HepG2 (cell line): Measurements from ENCODE around the gene PRDX6. TPM values are rescaled to one million over a fixed set of nuclear protein-coding genes. Genes with fewer than 3 reads are reported as not detected.

ENCODE experiments used
- ATAC-seq: fragments of 200-7000 bp; cut with Tn5 transposase; 3 replicates; pipeline ENCODE4 v1.9.1; 2020; ENCODE audit warnings: mild to moderate bottlenecking, moderate library complexity
- BruUV-seq: library from RNA; stranded (reverse); fragments of 400-500 nt; replicated peaks from 2 replicates; lab custom pipeline; 2021; lab: Mats Ljungman, UMichigan
- CTCF ChIA-PET: fragments of 300-600 bp; formaldehyde crosslinking; extraction: SDS; loops from one replicate; lab custom pipeline; 2021; ENCODE audit warnings: low total read pairs, inconsistent platforms, low intra/inter-chr PET ratio; lab: Yijun Ruan, JAX
- POLR2A ChIA-PET: fragments of 350-600 bp; sonication (Branson Sonifier 250); formaldehyde crosslinking; loops from one replicate; lab custom pipeline; 2020; ENCODE audit warnings: antibody characterized with exemption, inconsistent platforms; lab: Yijun Ruan, JAX
- DNase-seq: peaks from one replicate; pipeline ENCODE4 v3.0.0-alpha.2; 2015; ENCODE audit warnings: low spot score
- FAIRE-seq: peaks from 3 replicates; lab custom pipeline; 2011; peaks lifted over from hg19 to GRCh38; lab: Jason Lieb, UNC
- H2AFZ ChIP-seq: one replicate; pipeline ENCODE4 v1.6.1; 2011; ENCODE audit warnings: low read length, inconsistent platforms
- H3K27ac ChIP-seq: fragments of 300-600 bp; 3 replicates; pipeline ENCODE4 v1.8.0; 2011; ENCODE audit warnings: mixed run types, mild to moderate bottlenecking, mixed read lengths, low read length, inconsistent platforms; ENCODE audit not compliant: insufficient read depth; ENCODE audit errors: extremely low read length
- H3K27me3 ChIP-seq, 2 experiments: fragments of 200-600 bp in 1 of 2; 2 replicates in 1 of 2; 3 replicates in 1 of 2; pipeline versions ENCODE4 v1.6.0 to v1.8.0; 2011; ENCODE audit warnings: low read length in 2 of 2, mild to moderate bottlenecking in 2 of 2, moderate library complexity in 2 of 2, inconsistent platforms in 1 of 2; ENCODE audit not compliant: insufficient read depth in 2 of 2, control insufficient read depth in 1 of 2
- H3K36me3 ChIP-seq, 2 experiments: fragments of 200-600 bp in 1 of 2; replicated peaks in 1 of 2; 2 replicates in 1 of 2; 3 replicates in 1 of 2; pipeline versions ENCODE4 v1.5.1 to v1.8.0; 2011; ENCODE audit warnings: low read length in 2 of 2, inconsistent platforms in 1 of 2; ENCODE audit not compliant: insufficient read depth in 2 of 2, control insufficient read depth in 1 of 2
- H3K4me1 ChIP-seq: 2 replicates; pipeline ENCODE4 v1.5.1; 2012; ENCODE audit warnings: low read length, inconsistent platforms; ENCODE audit not compliant: insufficient read depth
- H3K4me2 ChIP-seq: 2 replicates; pipeline ENCODE4 v1.6.0; 2011; ENCODE audit warnings: low read depth, low read length, inconsistent platforms
- H3K4me3 ChIP-seq, 3 experiments: fragments of 200-600 bp in 1 of 3; sonication (generic), shearing (Covaris generic) in 1 of 3; replicated peaks in 1 of 3; 2 replicates each; pipeline ENCODE4 v1.5.1; 2011 to 2016; ENCODE audit warnings: low read length in 3 of 3, inconsistent platforms in 2 of 3, low read depth in 2 of 3, mild to moderate bottlenecking in 2 of 3, control low read depth in 1 of 3, mixed read lengths in 1 of 3; ENCODE audit not compliant: insufficient read depth in 1 of 3
- H3K79me2 ChIP-seq: one replicate; pipeline ENCODE4 v1.6.1; 2011; ENCODE audit warnings: low read length, inconsistent platforms; ENCODE audit not compliant: insufficient read depth
- H3K9ac ChIP-seq: 2 replicates; pipeline ENCODE4 v1.6.0; 2011; ENCODE audit warnings: mild to moderate bottlenecking, low read depth, low read length, inconsistent platforms; ENCODE audit not compliant: insufficient read depth
- H3K9me3 ChIP-seq: 2 replicates; pipeline ENCODE4 v1.5.1; 2012; ENCODE audit warnings: mild to moderate bottlenecking, low read length
- H4K20me1 ChIP-seq: 2 replicates; pipeline ENCODE4 v1.6.0; 2011; ENCODE audit warnings: inconsistent platforms, mild to moderate bottlenecking, low read length, moderate library complexity; ENCODE audit not compliant: insufficient read depth
- FOXA3 ChIP-seq: IDR thresholded peaks from 2 replicates; pipeline ENCODE4 v1.6.1; 2016; ENCODE audit warnings: missing genetic modification reagents, missing compliant biosample characterization
- HMG20A ChIP-seq: IDR thresholded peaks from 2 replicates; pipeline ENCODE4 v1.6.1; 2016; ENCODE audit warnings: borderline replicate concordance
- HNF4A ChIP-seq: sonication (generic); formaldehyde crosslinking; IDR thresholded peaks from 2 replicates; pipeline ENCODE4 v1.4.0; 2020; ENCODE audit warnings: missing genetic modification reagents
- RARA ChIP-seq: IDR thresholded peaks from 2 replicates; pipeline ENCODE4 v1.6.1; 2016; ENCODE audit warnings: missing genetic modification reagents, missing compliant biosample characterization
- ZFP90 ChIP-seq: sonication (generic); formaldehyde crosslinking; IDR thresholded peaks from 2 replicates; pipeline ENCODE4 v1.8.0; 2022; ENCODE audit warnings: missing genetic modification reagents, mild to moderate bottlenecking, inconsistent platforms, borderline replicate concordance
- WGBS: methylation state at CpG from one replicate; pipeline ENCODE4 v1.1.6; 2017; ENCODE audit warnings: low lambda C conversion rate; 5-methylcytosine and 5-hydroxymethylcytosine counted together
- in situ Hi-C: cut with HindIII; loops from 2 replicates; pipeline ENCODE4 v1.10.0; 2017; ENCODE audit warnings: low pct_unique_long_range_greater_than_20kb; ENCODE audit not compliant: extremely low pct_ligation_motif_present
- intact Hi-C: fragments of 100-400 bp; cut with micrococcal nuclease; formaldehyde crosslinking; loops from one replicate; pipeline ENCODE4 v1.10.0; 2022; ENCODE audit not compliant: unreplicated experiment
- polyA plus RNA-seq, 8 experiments: library from polyadenylated mRNA; depleted of rRNA in 3 of 8; stranded (reverse) in 7 of 8; unstranded in 1 of 8; fragments of >200 nt; fragmentation: Illumina TruSeq in 4 of 8; extraction: Trizol in 4 of 8; gene quantifications; 2 replicates each; pipeline versions ENCODE4 v1.2.1 to v1.2.3, GENCODE V29; 2011 to 2016; ENCODE audit warnings: low read depth in 4 of 8, missing spikeins in 1 of 8, mixed read lengths in 1 of 8; ENCODE audit not compliant: insufficient read depth in 1 of 8
- total RNA-seq, 5 experiments: library from RNA; depleted of rRNA; stranded (reverse); fragments of >200 nt; fragmentation: Illumina TruSeq; extraction: Trizol; gene quantifications; 2 replicates each; pipeline ENCODE4 v1.2.3, GENCODE V29; 2016; ENCODE audit warnings: low read depth in 1 of 5
- TF ChIP-seq, protein P1 (sequence below): IDR thresholded peaks from 2 replicates; pipeline ENCODE4 v1.6.1; 2016
- TF ChIP-seq, protein P2 (sequence below): sonication (generic); IDR thresholded peaks from 2 replicates; pipeline ENCODE4 v1.6.1; 2016; ENCODE audit warnings: low read depth, borderline replicate concordance
- TF ChIP-seq, protein P3 (sequence below): sonication (generic); formaldehyde crosslinking; IDR thresholded peaks from 2 replicates; pipeline ENCODE4 v1.4.0; 2020; ENCODE audit warnings: low read depth, missing genetic modification reagents
- TF ChIP-seq, protein P4 (sequence below): IDR thresholded peaks from 2 replicates; pipeline ENCODE4 v1.4.0; 2020; ENCODE audit warnings: mild to moderate bottlenecking, missing genetic modification reagents

Gene PRDX6
- total and polyA plus RNA-seq, 2 of the 13 experiments (the other 11 are each of a cell fraction or from before 2014, with no cell fraction given) = 224 to 309 TPM

DNA sequence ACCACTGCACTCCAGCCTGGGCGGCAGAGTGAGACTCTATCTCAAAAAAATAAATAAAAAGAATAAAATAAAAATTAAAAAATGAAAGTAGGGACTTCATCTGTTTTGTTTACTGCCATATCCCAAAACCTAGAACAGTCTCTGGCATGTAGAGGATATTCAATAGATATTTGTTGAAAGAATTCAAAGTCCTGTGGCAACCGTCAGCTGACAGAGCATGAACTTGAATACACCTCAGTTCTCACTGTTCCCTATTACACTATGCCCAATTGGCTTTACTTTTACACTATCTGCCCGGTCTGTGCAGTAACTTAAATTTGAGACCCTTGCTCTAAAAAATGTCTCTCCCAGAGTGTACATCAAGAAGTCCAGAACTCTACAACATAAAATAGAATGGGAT lies 46.2 kb downstream of the PRDX6 start:
- no TSS peak for BruUV-seq
- FAIRE-seq (no peak), DNase-seq (peak; percentile 39)

More for the DNA sequence above, 46.2 kb downstream of the PRDX6 start:
- peak; percentile 64 for ATAC-seq
- Histone ChIP-seq H3K4me2 (peak overlapping the region; percentile 31), H3K27ac (no peak overlapping the region), H3K79me2 (no peaks in the 10 kb centered on the region), H3K4me1 (peaks cover 9% of the 10 kb centered on the region), H3K9ac (no peak overlapping the region), H2AFZ (no peak overlapping the region), H3K9me3 (no peaks in the 10 kb centered on the region), H3K36me3 (no peaks in the 10 kb centered on the region), H3K27me3 (no peaks in the 10 kb centered on the region), H3K4me3 (no peak overlapping the region), H4K20me1 (no peaks in the 10 kb centered on the region)
- CTCF ChIA-PET = no interaction called here
- intact Hi-C loops (no loop called here), in situ Hi-C loops (no loop called here)
- TF ChIP-seq, protein P1, sequence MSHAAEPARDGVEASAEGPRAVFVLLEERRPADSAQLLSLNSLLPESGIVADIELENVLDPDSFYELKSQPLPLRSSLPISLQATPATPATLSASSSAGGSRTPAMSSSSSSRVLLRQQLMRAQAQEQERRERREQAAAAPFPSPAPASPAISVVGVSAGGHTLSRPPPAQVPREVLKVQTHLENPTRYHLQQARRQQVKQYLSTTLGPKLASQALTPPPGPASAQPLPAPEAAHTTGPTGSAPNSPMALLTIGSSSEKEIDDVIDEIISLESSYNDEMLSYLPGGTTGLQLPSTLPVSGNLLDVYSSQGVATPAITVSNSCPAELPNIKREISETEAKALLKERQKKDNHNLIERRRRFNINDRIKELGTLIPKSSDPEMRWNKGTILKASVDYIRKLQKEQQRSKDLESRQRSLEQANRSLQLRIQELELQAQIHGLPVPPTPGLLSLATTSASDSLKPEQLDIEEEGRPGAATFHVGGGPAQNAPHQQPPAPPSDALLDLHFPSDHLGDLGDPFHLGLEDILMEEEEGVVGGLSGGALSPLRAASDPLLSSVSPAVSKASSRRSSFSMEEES = 0 out of 2 replicates have a peak, but pooled peaks have one; percentile 54
- TF ChIP-seq FOXA3 = 0 out of 2 replicates have a peak, but pooled peaks have one; percentile 7
- TF ChIP-seq HMG20A (CRISPR knock-in tag) = 0 out of 2 replicates have a peak, but pooled peaks have one; percentile 12
- peak; percentile 15; the same call in 1 of the 2 replicates for TF ChIP-seq RARA (CRISPR knock-in tag)
- peak; percentile 69 for TF ChIP-seq HNF4A (CRISPR knock-in tag)
- TF ChIP-seq, protein P2, sequence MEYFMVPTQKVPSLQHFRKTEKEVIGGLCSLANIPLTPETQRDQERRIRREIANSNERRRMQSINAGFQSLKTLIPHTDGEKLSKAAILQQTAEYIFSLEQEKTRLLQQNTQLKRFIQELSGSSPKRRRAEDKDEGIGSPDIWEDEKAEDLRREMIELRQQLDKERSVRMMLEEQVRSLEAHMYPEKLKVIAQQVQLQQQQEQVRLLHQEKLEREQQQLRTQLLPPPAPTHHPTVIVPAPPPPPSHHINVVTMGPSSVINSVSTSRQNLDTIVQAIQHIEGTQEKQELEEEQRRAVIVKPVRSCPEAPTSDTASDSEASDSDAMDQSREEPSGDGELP = peak; percentile 77; the same call in 1 of the 2 replicates
- TF ChIP-seq ZFP90 (CRISPR knock-in tag) = no peak
- TF ChIP-seq, protein P3, sequence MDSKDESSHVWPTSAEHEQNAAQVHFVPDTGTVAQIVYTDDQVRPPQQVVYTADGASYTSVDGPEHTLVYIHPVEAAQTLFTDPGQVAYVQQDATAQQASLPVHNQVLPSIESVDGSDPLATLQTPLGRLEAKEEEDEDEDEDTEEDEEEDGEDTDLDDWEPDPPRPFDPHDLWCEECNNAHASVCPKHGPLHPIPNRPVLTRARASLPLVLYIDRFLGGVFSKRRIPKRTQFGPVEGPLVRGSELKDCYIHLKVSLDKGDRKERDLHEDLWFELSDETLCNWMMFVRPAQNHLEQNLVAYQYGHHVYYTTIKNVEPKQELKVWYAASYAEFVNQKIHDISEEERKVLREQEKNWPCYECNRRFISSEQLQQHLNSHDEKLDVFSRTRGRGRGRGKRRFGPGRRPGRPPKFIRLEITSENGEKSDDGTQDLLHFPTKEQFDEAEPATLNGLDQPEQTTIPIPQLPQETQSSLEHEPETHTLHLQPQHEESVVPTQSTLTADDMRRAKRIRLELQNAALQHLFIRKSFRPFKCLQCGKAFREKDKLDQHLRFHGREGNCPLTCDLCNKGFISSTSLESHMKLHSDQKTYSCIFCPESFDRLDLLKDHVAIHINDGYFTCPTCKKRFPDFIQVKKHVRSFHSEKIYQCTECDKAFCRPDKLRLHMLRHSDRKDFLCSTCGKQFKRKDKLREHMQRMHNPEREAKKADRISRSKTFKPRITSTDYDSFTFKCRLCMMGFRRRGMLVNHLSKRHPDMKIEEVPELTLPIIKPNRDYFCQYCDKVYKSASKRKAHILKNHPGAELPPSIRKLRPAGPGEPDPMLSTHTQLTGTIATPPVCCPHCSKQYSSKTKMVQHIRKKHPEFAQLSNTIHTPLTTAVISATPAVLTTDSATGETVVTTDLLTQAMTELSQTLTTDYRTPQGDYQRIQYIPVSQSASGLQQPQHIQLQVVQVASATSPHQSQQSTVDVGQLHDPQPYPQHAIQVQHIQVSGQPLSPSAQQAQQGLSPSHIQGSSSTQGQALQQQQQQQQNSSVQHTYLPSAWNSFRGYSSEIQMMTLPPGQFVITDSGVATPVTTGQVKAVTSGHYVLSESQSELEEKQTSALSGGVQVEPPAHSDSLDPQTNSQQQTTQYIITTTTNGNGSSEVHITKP (CRISPR knock-in tag) = no peak
- TF ChIP-seq, protein P4, sequence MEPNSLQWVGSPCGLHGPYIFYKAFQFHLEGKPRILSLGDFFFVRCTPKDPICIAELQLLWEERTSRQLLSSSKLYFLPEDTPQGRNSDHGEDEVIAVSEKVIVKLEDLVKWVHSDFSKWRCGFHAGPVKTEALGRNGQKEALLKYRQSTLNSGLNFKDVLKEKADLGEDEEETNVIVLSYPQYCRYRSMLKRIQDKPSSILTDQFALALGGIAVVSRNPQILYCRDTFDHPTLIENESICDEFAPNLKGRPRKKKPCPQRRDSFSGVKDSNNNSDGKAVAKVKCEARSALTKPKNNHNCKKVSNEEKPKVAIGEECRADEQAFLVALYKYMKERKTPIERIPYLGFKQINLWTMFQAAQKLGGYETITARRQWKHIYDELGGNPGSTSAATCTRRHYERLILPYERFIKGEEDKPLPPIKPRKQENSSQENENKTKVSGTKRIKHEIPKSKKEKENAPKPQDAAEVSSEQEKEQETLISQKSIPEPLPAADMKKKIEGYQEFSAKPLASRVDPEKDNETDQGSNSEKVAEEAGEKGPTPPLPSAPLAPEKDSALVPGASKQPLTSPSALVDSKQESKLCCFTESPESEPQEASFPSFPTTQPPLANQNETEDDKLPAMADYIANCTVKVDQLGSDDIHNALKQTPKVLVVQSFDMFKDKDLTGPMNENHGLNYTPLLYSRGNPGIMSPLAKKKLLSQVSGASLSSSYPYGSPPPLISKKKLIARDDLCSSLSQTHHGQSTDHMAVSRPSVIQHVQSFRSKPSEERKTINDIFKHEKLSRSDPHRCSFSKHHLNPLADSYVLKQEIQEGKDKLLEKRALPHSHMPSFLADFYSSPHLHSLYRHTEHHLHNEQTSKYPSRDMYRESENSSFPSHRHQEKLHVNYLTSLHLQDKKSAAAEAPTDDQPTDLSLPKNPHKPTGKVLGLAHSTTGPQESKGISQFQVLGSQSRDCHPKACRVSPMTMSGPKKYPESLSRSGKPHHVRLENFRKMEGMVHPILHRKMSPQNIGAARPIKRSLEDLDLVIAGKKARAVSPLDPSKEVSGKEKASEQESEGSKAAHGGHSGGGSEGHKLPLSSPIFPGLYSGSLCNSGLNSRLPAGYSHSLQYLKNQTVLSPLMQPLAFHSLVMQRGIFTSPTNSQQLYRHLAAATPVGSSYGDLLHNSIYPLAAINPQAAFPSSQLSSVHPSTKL = peak; percentile 50
- WGBS = 38% methylated on average over 3 of the region's 3 CpGs
- POLR2A ChIA-PET = no interaction called here
